ENCODE measurements around the gene CAVIN2.

The CAVIN2 gene

GRCh38 chr2:191846515-191847476 lies at the start of gene CAVIN2:
Gene CAVIN2 (minus strand): TSS chr2:191847088. CDS start chr2:191846925, 163 bp downstream.
- DNase-seq = no peak

DNA sequence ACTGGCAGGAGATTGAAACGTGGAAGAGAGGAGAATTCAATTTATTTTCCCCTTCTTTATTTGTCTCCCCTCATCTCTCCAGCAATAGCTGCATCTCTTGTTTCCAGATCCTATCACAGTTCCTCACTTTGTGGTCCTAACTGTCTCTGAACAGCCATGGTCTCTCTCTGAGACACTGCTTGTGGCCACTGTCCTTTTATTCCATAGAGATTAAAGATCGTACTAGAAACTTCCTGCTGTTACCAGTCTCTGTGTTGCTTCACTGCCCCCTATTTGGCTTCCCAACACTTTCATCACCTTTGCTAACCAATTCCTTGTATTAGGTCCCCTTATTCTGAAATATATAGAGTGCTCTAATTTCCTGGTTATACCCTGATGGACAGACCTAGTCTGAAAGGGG lies 48.9 kb upstream of the CAVIN2 start:
- no peak for DNase-seq

DNA sequence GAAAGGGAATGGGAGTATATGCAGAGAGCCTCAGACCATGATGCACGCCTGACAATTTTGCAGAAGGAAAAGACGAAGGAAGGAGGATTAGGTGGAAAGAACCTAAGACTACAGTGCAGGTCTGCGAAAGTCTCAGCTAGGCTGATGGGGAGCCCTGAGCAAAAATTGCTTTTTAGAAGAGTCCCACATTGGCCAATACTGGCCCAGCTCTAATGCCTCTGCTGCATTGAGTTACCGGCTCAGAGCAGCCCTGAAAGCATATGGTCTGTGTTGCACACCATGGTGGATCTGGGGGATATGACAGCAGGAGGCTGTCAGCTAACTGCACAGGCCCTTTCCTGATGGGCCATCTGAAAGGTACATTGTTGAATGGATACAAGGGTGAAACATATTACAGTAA lies 48.3 kb upstream of the CAVIN2 start:
- DNase-seq = no peak

DNA sequence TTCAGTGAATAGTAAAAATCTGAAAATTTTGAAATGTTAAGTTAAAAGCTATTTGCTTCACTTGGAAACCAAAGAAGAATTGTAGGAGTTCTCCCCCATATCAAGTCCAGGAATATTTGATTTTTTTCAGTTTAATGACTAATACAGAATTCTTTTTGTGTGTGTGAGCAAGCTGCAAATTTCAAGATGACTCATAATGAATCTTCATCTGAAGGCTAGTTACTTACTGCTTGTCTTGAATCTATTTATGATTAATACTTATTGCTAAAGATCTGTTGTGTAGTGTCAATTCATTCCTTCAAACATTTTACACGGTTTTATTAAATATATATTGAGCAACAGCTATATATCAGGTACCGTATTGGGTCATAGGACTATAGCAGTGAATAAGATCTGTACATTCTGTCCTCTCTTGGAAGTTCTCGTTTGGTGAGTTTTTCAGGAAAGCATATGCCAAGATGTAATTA lies 47.8 kb upstream of the CAVIN2 start:
- no peak for DNase-seq

- DNase-seq = peak; percentile 49 to 62
Observed at GRCh38 chr2:191892391-191892790, 45.5 kb upstream of the CAVIN2 start.

DNA sequence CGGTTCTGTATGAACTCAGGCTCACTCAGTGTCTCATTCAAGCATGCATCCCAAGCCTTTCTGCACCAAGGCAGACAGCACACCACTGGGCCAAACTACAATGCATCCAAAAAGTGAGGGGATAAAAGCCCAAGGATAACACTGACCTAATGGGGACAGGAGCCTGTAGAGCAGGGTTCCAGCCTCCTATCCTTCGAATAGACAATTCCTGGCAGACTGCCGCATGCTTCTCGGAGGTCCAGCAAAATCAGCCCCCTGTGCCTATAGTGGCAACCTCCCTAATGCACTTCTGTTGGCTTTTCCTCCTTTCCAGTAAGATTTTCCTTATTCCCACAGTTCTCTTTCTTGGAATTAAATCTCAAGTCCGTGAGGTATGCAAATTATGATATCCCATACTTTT lies 44.8 kb upstream of the CAVIN2 start:
- no peak for DNase-seq

- no peak for DNase-seq
Observed at GRCh38 chr2:191889931-191890330, 43.0 kb upstream of the CAVIN2 start.

DNA sequence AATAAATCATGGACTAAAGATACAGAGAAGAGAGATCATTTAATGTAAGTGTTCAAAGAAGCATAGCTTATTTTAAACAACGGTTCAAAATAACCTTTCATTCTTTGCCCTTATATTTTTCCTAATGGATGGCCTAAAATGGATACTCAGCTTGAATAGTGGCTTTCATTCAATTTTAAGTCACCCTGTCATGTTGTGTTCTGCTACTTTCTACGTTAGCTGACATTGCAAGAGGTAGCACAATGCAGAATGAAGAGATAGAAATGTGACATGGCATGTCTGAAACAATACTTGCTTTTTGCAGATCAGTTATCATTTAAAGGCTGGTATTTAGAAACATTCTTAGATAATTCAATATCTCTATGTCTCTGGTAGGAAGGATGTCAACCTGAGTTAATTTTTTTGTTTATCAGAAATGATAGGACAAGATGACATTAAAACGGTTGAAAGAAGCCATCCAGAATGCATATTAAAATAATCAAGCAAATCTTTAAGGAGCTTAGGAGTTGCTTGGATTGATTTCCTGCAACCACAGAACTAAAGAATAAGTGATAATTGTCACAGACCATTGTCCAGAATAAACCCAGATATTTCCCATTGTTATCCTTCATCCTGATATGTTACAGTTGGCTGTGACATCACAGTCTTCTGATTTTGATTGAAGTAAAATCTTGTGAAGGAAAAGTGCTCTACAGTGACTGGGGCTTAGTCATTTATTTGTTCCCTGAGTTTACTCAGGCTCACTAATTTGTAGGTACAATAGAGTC lies 41.7 kb upstream of the CAVIN2 start:
- DNase-seq = no peak

DNA sequence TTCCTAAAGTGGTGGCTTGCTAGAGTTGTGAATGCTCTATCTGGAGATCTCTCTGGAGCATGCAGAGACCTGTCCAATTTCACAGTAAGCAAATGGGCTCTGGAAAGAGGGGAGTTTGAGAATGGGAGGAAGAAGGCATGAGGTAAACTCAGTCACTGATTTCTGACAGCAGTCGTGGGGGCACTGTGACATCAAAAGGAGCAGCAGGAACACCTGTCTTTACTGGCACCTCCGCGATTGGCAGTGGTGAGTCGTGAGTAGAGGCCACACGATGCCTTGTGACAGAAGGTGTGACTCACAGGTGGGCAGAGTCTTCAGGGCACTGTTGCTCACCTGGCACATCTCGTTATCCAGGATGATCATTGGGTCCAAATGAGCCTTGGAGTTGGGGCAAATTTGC lies 38.8 kb upstream of the CAVIN2 start:
- no peak for DNase-seq

DNA sequence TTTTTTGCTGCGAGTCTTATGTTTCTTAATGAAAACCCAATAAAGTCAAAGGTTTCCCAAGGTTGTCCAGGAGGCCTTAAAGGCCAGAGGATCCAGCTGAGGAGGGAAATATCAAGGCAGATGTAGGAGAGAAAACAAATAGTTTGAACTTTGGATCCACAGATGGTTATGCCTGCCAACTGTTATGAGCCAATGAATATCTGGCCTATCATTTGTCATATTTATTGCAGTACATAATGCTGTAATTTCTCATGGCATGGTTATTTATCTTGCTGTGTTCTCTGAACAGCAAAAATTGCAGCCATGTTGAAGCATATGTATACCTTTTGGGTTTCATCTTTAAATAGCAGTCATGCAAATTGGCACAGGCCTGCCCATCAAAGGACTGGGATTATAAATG lies 38.2 kb upstream of the CAVIN2 start:
- DNase-seq = no peak

DNA sequence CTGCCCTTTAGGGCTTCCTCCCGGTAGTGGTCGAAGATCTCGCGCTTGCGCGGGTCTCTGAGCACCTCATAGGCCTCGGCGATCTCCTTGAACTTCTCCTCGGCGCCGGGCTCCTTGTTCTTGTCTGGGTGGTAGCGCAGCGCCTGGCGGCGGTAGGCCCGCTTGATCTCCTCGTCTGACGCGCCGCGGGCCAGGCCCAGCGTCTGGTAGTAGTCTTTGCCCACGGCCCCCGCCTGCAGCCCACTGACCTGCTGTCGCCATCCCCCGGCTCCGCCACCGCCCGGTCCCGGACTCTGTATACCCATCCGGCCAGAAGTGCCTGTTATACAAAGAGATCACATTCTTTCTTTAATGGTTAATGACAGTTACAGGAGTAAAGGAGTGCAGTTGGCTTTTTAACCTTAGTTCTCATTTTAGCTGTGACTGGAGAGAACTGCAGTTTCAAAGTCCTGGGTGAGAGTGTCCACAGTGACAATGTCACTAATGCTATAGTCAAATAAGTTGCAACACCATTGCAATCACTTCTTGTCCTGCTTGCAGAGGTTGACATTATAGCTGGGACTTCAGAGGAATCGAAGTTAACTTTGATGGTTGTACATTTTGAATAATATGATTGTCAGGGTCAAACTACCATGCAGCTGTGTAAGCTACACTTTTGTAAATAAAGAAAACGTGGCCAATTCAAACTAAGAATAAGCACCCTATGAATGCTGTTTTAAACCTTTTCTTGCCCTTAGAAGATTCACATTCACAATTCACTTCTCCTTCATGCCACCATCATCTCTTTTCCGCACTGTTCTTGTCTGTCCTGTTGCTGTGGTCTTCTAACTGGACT lies 35.3 kb upstream of the CAVIN2 start:
- DNase-seq = no peak

GRCh38 chr2:191878548-191879279 lies 31.8 kb upstream of the CAVIN2 start:
- no peak for DNase-seq

DNA sequence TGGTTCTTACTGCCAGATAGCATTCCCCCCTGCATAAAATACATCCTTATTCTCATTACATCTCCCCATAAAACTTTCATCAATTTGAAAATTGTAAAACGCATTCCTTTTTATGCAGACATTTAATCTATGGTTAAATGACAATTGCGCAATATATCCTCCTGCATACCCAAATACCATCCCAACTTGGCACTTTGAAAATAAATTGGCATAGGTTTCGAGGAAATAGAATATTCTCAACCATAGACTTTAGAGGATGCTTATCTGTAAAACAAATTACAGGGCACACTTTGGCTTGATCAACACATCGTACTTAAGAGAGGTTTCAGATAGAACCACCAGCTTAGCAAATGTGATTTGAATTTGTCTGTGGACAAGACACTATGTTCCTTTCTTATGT lies 31.0 kb upstream of the CAVIN2 start:
- DNase-seq = no peak

- DNase-seq = no peak
Observed at GRCh38 chr2:191875859-191876258, 29.0 kb upstream of the CAVIN2 start.

GRCh38 chr2:191870744-191871143 lies 23.9 kb upstream of the CAVIN2 start:
- DNase-seq = no peak

GRCh38 chr2:191869781-191870180 lies 22.9 kb upstream of the CAVIN2 start:
- no peak for DNase-seq

DNA sequence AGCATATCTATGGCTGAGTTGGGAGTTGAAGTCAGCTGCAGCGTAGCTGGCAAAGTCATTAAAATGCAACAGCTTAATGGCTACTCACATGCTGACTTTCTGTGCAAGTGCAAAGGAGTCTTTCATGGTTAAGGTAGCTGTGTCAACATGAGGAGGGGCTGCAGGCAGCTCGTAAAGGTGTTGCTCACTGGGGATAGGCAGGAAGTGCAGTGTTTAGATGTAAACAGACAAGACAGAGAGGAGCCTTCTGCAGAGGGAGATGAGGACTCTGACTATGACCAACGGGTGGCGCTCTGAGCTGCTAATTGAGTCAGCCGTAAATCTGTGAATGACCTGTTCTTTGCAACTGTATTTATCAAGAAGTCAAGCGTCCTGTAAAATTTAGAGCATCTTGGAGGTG lies 22.3 kb upstream of the CAVIN2 start:
- no peak for DNase-seq

DNA sequence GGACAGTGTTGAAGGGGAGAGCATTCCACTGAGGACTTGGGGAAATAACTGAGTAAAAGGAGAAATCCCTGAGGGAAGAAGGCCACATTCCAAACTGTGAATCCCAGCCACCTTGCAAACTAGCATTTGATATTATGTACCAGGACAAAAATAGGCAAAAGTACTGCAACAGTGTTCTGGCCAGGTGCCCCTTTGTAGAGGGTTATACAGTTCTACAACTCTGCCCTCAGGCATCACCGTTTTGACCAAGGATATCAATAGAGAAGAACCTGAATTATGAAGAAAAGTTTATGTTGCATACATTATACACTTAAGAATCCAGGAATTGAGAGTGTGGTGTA lies 20.6 kb upstream of the CAVIN2 start:
- no peak for DNase-seq

DNA sequence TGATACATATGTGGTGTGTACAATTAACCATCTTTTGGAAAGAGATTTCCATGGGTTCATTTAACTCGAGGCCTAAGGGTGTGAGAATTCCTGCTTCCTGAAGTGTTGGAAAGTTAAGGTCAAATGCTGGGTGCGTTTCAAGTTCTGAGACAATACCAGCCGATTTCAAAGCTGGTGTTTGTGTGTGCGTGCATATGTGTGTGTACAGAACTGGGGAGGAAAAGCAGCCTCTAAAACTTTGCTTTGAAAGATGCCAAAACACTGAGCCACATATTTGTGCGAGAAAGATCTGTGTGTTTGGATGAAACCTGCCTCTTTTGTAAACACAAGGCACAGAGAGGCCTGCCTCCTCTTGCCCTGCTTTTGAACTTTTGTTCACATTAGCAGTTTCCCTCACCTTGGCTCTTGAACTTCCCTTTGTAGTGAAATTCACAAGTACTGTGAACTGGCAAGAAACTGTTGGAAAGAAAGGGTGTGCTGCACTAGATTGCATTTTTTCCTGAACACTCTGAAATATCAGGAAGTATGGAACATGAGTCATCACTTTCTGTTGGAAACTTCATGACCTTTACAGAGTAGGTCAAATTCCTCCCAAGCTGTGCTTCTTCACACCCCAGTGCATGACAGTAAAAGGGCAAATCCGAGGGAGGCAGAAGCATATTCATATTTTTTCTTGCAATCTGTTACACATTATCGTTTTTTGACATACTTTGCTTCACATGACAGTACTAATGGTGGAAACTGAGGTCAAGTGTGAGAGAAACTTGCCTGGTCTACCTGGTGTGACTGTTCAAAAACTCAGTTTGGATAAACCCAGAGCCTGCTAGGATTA lies 20.0 kb upstream of the CAVIN2 start:
- DNase-seq = no peak

DNA sequence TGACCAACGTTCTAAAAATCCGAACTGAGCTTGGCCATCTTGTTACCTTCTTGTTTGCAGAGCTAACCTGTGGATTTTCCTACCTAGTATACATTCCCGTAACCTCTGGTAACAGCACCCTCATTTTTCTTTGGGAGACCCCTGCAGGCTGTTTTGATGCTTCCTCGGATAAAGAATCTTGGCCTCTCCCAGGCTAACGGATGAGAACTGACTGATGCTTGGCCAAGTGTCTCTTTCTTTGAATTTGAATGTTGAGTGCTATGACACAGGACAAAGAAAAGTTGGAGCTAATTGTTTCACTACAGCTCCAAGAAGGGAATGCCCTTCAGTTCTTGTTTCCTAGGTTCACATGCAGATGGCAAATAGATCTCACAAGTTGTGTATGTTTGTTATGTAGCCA lies 19.3 kb upstream of the CAVIN2 start:
- no peak for DNase-seq

GRCh38 chr2:191864628-191865374 lies 17.9 kb upstream of the CAVIN2 start:
- no peak for DNase-seq

All from AML-193 (cell line).